HG02610 (cell line): ENCODE results near the gene CDV3.

Source experiments
- ATAC-seq: cut with Tn5 transposase; IDR thresholded peaks from one replicate; pipeline ENCODE4 v1.9.1; 2021; ENCODE audit warnings: mild to moderate bottlenecking, moderate library complexity; ENCODE audit not compliant: unreplicated experiment

Gene CDV3

GRCh38 chr3:133600572-133601081 lies 27.1 kb downstream of the CDV3 start:
- ATAC-seq: no peak

DNA sequence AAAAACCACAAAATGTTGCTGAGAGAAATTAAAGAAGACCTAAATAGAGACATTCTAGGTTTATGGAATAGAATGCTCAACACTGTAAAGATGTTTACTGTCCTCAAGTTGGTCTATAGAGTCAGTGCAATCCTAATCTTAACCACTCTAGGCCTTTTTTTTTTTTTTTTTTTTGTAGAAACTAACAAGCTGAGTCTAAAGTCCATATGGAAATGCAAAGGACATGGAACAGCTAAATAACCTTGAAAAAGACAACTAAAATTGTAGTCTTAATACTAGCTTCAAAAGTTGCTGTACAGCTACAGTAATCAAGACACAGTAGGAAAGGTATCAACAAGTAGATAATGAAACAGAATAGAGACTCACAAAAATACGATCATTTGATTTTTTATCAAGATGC lies 32.9 kb downstream of the CDV3 start:
- ATAC-seq: no peak

GRCh38 chr3:133606902-133607301 lies 33.4 kb downstream of the CDV3 start:
- no peak for ATAC-seq

DNA sequence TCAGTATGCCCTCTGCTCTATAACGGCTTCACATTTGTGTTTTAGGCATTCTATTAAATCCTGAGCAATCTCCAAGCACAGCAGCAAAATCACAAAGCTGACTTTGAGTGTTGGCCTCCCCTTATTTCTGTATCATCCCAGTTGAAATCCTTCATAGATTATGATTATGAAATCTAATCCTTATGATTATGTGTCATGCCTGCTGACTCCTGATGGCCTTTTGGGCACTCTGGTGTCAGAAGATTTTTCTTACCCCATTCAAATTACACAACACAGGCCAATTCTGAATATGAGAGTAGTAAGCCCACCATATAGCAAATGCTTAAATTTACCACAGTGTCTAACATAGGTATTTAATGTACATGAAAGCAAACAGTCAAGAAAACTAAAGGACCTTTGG lies 34.3 kb downstream of the CDV3 start:
- ATAC-seq: no peak

DNA sequence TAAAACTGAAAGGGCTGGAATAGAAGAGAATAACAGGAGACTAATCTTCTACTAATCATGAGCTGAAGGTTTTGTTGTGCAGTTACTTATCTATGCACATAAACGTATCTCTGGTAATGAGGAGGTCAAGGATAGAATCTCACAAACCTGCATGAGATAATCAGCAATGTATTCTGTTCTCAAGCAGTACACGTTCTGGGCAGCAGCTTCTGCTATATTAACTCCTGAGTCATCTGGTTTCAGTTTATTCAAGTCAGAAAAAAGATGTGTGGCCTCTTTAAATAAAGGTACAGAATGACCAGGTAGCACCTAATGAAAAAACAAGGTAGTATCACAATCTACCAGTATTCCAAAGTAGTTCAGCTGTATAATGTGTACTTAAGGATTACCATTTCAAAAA lies 34.9 kb downstream of the CDV3 start:
- ATAC-seq: no peak

- no peak for ATAC-seq
Measured at GRCh38 chr3:133610031-133610430, 36.5 kb downstream of the CDV3 start.

DNA sequence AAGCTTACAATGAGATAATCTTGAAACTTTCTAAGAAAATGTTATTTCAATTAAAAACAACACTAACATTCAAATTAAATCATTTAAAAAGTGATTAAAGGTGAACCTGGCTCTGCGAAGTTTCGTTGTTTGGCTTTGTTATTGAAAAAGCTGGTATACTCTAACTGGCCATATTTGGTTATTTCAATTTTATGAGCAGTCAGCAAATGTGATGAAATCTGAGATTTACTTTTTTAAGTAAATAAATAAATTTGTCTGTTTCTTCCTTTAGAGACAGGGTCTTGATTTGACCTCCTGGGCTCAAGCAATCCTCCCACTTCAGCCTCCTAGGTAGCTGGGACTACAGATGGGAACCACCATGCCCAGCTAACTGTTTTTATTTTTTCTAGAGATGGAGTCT lies 38.0 kb downstream of the CDV3 start:
- no peak for ATAC-seq

GRCh38 chr3:133620066-133620784 lies 46.7 kb downstream of the CDV3 start:
- ATAC-seq: peak; percentile 99

- no peak for ATAC-seq
Measured at GRCh38 chr3:133627789-133628188, 54.3 kb downstream of the CDV3 start.

DNA sequence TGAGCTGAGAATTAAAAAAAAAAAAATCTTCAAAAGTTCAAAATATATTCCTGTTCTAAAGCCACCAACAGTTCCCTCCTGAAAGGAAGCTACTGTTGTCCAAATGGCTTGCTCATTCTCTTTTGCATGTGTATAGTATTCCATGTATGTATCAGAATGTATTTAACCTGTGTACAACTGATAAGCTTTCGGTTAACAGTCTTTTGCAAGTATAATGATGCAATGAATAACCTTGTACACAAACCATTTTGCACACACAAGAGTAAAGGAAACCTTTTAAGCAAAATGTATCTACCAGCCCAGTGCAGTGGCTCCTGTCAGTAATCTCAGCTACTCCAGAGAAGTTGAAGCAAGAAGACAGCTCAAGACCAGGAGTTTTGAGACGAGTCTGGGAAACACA lies 55.7 kb downstream of the CDV3 start:
- no peak for ATAC-seq

- ATAC-seq: no peak
Measured at GRCh38 chr3:133633439-133633838, 60.0 kb downstream of the CDV3 start.
